HG02798 (cell line): ENCODE data around the gene SPPL3.
A peak's percentile ranks its signal among the peaks of the same experiment; 100 is the strongest.
"Not testable (repeated sequence)": the region's sequence is repeated elsewhere in the genome, so short reads cannot be mapped to it uniquely, and the experiment has no call there.

ENCODE experiments used
- ATAC-seq: cut with Tn5 transposase; IDR thresholded peaks from one replicate; pipeline ENCODE4 v1.9.1; 2021; ENCODE audit warnings: mild to moderate bottlenecking; ENCODE audit not compliant: unreplicated experiment, poor library complexity

The SPPL3 gene

GRCh38 chr12:120904197-120904773 lies at the start of gene SPPL3:
Gene SPPL3 (minus strand): TSS chr12:120904358. CDS start chr12:120903867, 491 bp downstream.
- ATAC-seq = peak; percentile 83

GRCh38 chr12:120950807-120951206 lies 46.6 kb upstream of the SPPL3 start:
- ATAC-seq = no peak

- ATAC-seq = not testable (repeated sequence)
Observed at GRCh38 chr12:120950260-120950799, 46.2 kb upstream of the SPPL3 start.

GRCh38 chr12:120945516-120945915 lies 41.4 kb upstream of the SPPL3 start:
- ATAC-seq = not testable (repeated sequence)

- no peak for ATAC-seq
Observed at GRCh38 chr12:120944645-120945217, 40.6 kb upstream of the SPPL3 start.

GRCh38 chr12:120943482-120943881 lies 39.3 kb upstream of the SPPL3 start:
- ATAC-seq = no peak

GRCh38 chr12:120941846-120942405 lies 37.8 kb upstream of the SPPL3 start:
- ATAC-seq = no peak

- no peak for ATAC-seq
Observed at GRCh38 chr12:120941412-120941811, 37.3 kb upstream of the SPPL3 start.

GRCh38 chr12:120940799-120941198 lies 36.6 kb upstream of the SPPL3 start:
- no peak for ATAC-seq

GRCh38 chr12:120940006-120940405 lies 35.8 kb upstream of the SPPL3 start:
- no peak for ATAC-seq

- ATAC-seq = no peak
Observed at GRCh38 chr12:120939523-120939922, 35.4 kb upstream of the SPPL3 start.

- no peak for ATAC-seq
Observed at GRCh38 chr12:120938496-120938895, 34.3 kb upstream of the SPPL3 start.

GRCh38 chr12:120936197-120936596 lies 32.0 kb upstream of the SPPL3 start:
- ATAC-seq = no peak

- no peak for ATAC-seq
Observed at GRCh38 chr12:120933786-120934185, 29.6 kb upstream of the SPPL3 start.

GRCh38 chr12:120932956-120933526 lies 28.9 kb upstream of the SPPL3 start:
- no peak for ATAC-seq

GRCh38 chr12:120932058-120932457 lies 27.9 kb upstream of the SPPL3 start:
- ATAC-seq = no peak

- ATAC-seq = no peak
Observed at GRCh38 chr12:120930032-120930431, 25.9 kb upstream of the SPPL3 start.

GRCh38 chr12:120928864-120929652 lies 24.9 kb upstream of the SPPL3 start:
- no peak for ATAC-seq

- ATAC-seq = no peak
Observed at GRCh38 chr12:120925740-120926563, 21.8 kb upstream of the SPPL3 start.

- no peak for ATAC-seq
Observed at GRCh38 chr12:120922279-120922678, 18.1 kb upstream of the SPPL3 start.
